ENCODE data around the gene ZGLP1. TPM values are rescaled to one million over a fixed set of nuclear protein-coding genes. Genes with fewer than 3 reads are reported as not detected.
A peak's percentile ranks its signal among the peaks of the same experiment; 100 is the strongest.

Gene ZGLP1
- total RNA-seq, 2 donors from 2014 or later: 2.3 to 4.6 TPM

GRCh38 chr19:10266706-10267105 lies 42.9 kb downstream of the ZGLP1 start:
- H3K9me3 ChIP-seq: no peaks in the 10 kb centered on the region
- peaks cover 0 to 10% of the 10 kb centered on the region in 2 donors for H3K27me3 ChIP-seq
- no peaks in the 10 kb centered on the region for H3K36me3 ChIP-seq (replicated peaks in 1 of 2; ENCODE audit: insufficient read depth in 1 of 2, low read depth in 2 of 2)
- intact Hi-C loops (cut with DNase I): no loop called here
- ATAC-seq (no peak), DNase-seq (no peak)
- H3K4me1 ChIP-seq: peaks cover 23% of the 10 kb centered on the region
- TF ChIP-seq CTCF (IDR thresholded peaks at IDR 0.05) (no peak), POLR2A (IDR thresholded peaks at IDR 0.05) (no peak)
- H3K4me3 ChIP-seq: no peak overlapping the region
- H3K27ac ChIP-seq: peak overlapping the region in 1 of 4 donors; percentile 1
- WGBS, 2 donors: 57 to 64% methylated on average over 7 of the region's 7 CpGs

GRCh38 chr19:10262771-10263170 lies 46.8 kb downstream of the ZGLP1 start:
- ATAC-seq: no peak
- intact Hi-C loops (cut with DNase I): no loop called here
- no peak for DNase-seq
- Histone ChIP-seq H3K4me3 (no peak overlapping the region), H3K4me1 (peaks cover 3% of the 10 kb centered on the region), H3K9me3 (no peaks in the 10 kb centered on the region), H3K27ac (no peak overlapping the region), H3K36me3 (replicated peaks in 1 of 2; ENCODE audit: insufficient read depth in 1 of 2, low read depth in 2 of 2) (peaks cover 0 to 6% of the 10 kb centered on the region in 2 donors), H3K27me3 (no peaks in the 10 kb centered on the region)
- 65 to 76% methylated on average over 7 of the region's 7 CpGs for WGBS, 2 donors
- TF ChIP-seq POLR2A (IDR thresholded peaks at IDR 0.05): no peak
- TF ChIP-seq CTCF (IDR thresholded peaks at IDR 0.05): no peak

- no peak for DNase-seq
- Histone ChIP-seq H3K27ac (no peak overlapping the region), H3K27me3 (no peaks in the 10 kb centered on the region), H3K4me3 (no peak overlapping the region), H3K36me3 (replicated peaks in 1 of 2; ENCODE audit: insufficient read depth in 1 of 2, low read depth in 2 of 2) (peaks cover 0 to 11% of the 10 kb centered on the region in 2 donors), H3K9me3 (no peaks in the 10 kb centered on the region), H3K4me1 (peaks cover 3% of the 10 kb centered on the region)
- 75 to 76% methylated on average over 8 of the region's 8 CpGs for WGBS, 2 donors
- intact Hi-C loops (cut with DNase I): no loop called here
- ATAC-seq: no peak
- TF ChIP-seq CTCF (IDR thresholded peaks at IDR 0.05): no peak
- TF ChIP-seq POLR2A (IDR thresholded peaks at IDR 0.05): no peak
These were observed 49.5 kb downstream of the ZGLP1 start for GRCh38 chr19:10260141-10260584.

GRCh38 chr19:10259162-10259905 lies 50.3 kb downstream of the ZGLP1 start:
- no peak overlapping the region for H3K4me3 ChIP-seq

More at GRCh38 chr19:10259162-10259905, 50.3 kb downstream of the ZGLP1 start:
- peaks cover 0 to 12% of the 10 kb centered on the region in 2 donors for H3K36me3 ChIP-seq (replicated peaks in 1 of 2; ENCODE audit: insufficient read depth in 1 of 2, low read depth in 2 of 2)
- no peak overlapping the region for H3K27ac ChIP-seq
- DNase-seq (peak; percentile 87 to 94 (median 91)), ATAC-seq (peak; percentile 72)
- no peaks in the 10 kb centered on the region for H3K27me3 ChIP-seq
- H3K9me3 ChIP-seq: no peaks in the 10 kb centered on the region
- intact Hi-C loops (cut with DNase I): loop anchor here (5.0 kb wide), 1 partner anchor 133 kb away; no protein-coding TSS in a partner anchor
- no peak for TF ChIP-seq POLR2A (IDR thresholded peaks at IDR 0.05)
- peak; percentile 46 to 83 (median 55) for TF ChIP-seq CTCF (IDR thresholded peaks at IDR 0.05)
- H3K4me1 ChIP-seq: peaks cover 3% of the 10 kb centered on the region
- 54 to 58% methylated on average over 9 to 29 of the region's 32 CpGs for WGBS, 2 donors
